Measurements from ENCODE around the gene EGFR.

The EGFR gene

GRCh38 chr7:55172161-55172560 lies 153.3 kb downstream of the EGFR start:
- H3K27me3 Mint-ChIP-seq = no peaks in the 10 kb centered on the region
- no peaks in the 10 kb centered on the region for H3K4me1 Mint-ChIP-seq (ENCODE audit: low read depth)
- H3K9me3 Mint-ChIP-seq = peaks cover 1% of the 10 kb centered on the region
- no peaks in the 10 kb centered on the region for H3K36me3 Mint-ChIP-seq (ENCODE audit: low read depth)
- no peak overlapping the region for H3K4me3 Mint-ChIP-seq
- H3K27ac Mint-ChIP-seq = no peak overlapping the region
- intact Hi-C loops (cut with micrococcal nuclease) = no loop called here

- Mint-ChIP-seq H3K9me3 (no peaks in the 10 kb centered on the region), H3K36me3 (ENCODE audit: low read depth) (no peaks in the 10 kb centered on the region), H3K4me1 (ENCODE audit: low read depth) (no peaks in the 10 kb centered on the region), H3K4me3 (no peak overlapping the region), H3K27ac (no peak overlapping the region), H3K27me3 (no peaks in the 10 kb centered on the region)
- intact Hi-C loops (cut with micrococcal nuclease) = no loop called here
Observed at GRCh38 chr7:55172881-55173609, 154.2 kb downstream of the EGFR start.

- H3K4me3 Mint-ChIP-seq = no peak overlapping the region
Observed at GRCh38 chr7:55173671-55174070, 154.9 kb downstream of the EGFR start.

GRCh38 chr7:55174456-55174855 lies 155.6 kb downstream of the EGFR start:
- Mint-ChIP-seq H3K4me3 (no peak overlapping the region), H3K9me3 (no peaks in the 10 kb centered on the region), H3K27ac (no peak overlapping the region), H3K4me1 (ENCODE audit: low read depth) (no peaks in the 10 kb centered on the region), H3K27me3 (no peaks in the 10 kb centered on the region), H3K36me3 (ENCODE audit: low read depth) (no peaks in the 10 kb centered on the region)
- intact Hi-C loops (cut with micrococcal nuclease) = no loop called here

More at GRCh38 chr7:55173671-55174070, 154.9 kb downstream of the EGFR start:
- Mint-ChIP-seq H3K36me3 (ENCODE audit: low read depth) (no peaks in the 10 kb centered on the region), H3K9me3 (no peaks in the 10 kb centered on the region), H3K4me1 (ENCODE audit: low read depth) (no peaks in the 10 kb centered on the region), H3K27ac (no peak overlapping the region), H3K27me3 (no peaks in the 10 kb centered on the region)
- intact Hi-C loops (cut with micrococcal nuclease) = no loop called here

GRCh38 chr7:55174856-55175255 lies 156.0 kb downstream of the EGFR start:
- Mint-ChIP-seq H3K4me3 (no peak overlapping the region), H3K4me1 (ENCODE audit: low read depth) (no peaks in the 10 kb centered on the region), H3K27me3 (no peaks in the 10 kb centered on the region), H3K27ac (no peak overlapping the region), H3K36me3 (ENCODE audit: low read depth) (no peaks in the 10 kb centered on the region), H3K9me3 (no peaks in the 10 kb centered on the region)
- intact Hi-C loops (cut with micrococcal nuclease) = no loop called here

- H3K4me3 Mint-ChIP-seq = no peak overlapping the region
- H3K9me3 Mint-ChIP-seq = no peaks in the 10 kb centered on the region
- no peaks in the 10 kb centered on the region for H3K36me3 Mint-ChIP-seq (ENCODE audit: low read depth)
- intact Hi-C loops (cut with micrococcal nuclease) = no loop called here
- no peaks in the 10 kb centered on the region for H3K27me3 Mint-ChIP-seq
- no peak overlapping the region for H3K27ac Mint-ChIP-seq
- H3K4me1 Mint-ChIP-seq (ENCODE audit: low read depth) = no peaks in the 10 kb centered on the region
Observed at GRCh38 chr7:55177068-55177530, 158.3 kb downstream of the EGFR start.

- Mint-ChIP-seq H3K27ac (no peak overlapping the region), H3K36me3 (ENCODE audit: low read depth) (no peaks in the 10 kb centered on the region), H3K4me1 (ENCODE audit: low read depth) (no peaks in the 10 kb centered on the region), H3K4me3 (no peak overlapping the region), H3K9me3 (no peaks in the 10 kb centered on the region), H3K27me3 (no peaks in the 10 kb centered on the region)
- intact Hi-C loops (cut with micrococcal nuclease) = no loop called here
Observed at GRCh38 chr7:55177589-55178261, 158.9 kb downstream of the EGFR start.

- Mint-ChIP-seq H3K36me3 (ENCODE audit: low read depth) (no peaks in the 10 kb centered on the region), H3K27me3 (no peaks in the 10 kb centered on the region)
- intact Hi-C loops (cut with micrococcal nuclease) = no loop called here
Observed at GRCh38 chr7:55178292-55178862, 159.6 kb downstream of the EGFR start.

GRCh38 chr7:55178863-55179773 lies 160.3 kb downstream of the EGFR start:
- Mint-ChIP-seq H3K27ac (no peak overlapping the region), H3K9me3 (no peaks in the 10 kb centered on the region), H3K4me1 (ENCODE audit: low read depth) (no peaks in the 10 kb centered on the region), H3K27me3 (no peaks in the 10 kb centered on the region), H3K36me3 (ENCODE audit: low read depth) (no peaks in the 10 kb centered on the region), H3K4me3 (no peak overlapping the region)
- intact Hi-C loops (cut with micrococcal nuclease) = no loop called here

More at GRCh38 chr7:55178292-55178862, 159.6 kb downstream of the EGFR start:
- H3K9me3 Mint-ChIP-seq = no peaks in the 10 kb centered on the region
- H3K4me1 Mint-ChIP-seq (ENCODE audit: low read depth) = no peaks in the 10 kb centered on the region
- H3K4me3 Mint-ChIP-seq = no peak overlapping the region
- H3K27ac Mint-ChIP-seq = no peak overlapping the region

GRCh38 chr7:55179931-55180682 lies 161.3 kb downstream of the EGFR start:
- intact Hi-C loops (cut with micrococcal nuclease) = no loop called here
- no peaks in the 10 kb centered on the region for H3K4me1 Mint-ChIP-seq (ENCODE audit: low read depth)
- no peaks in the 10 kb centered on the region for H3K9me3 Mint-ChIP-seq
- no peaks in the 10 kb centered on the region for H3K27me3 Mint-ChIP-seq
- no peak overlapping the region for H3K4me3 Mint-ChIP-seq
- no peaks in the 10 kb centered on the region for H3K36me3 Mint-ChIP-seq (ENCODE audit: low read depth)
- no peak overlapping the region for H3K27ac Mint-ChIP-seq

- H3K36me3 Mint-ChIP-seq (ENCODE audit: low read depth) = no peaks in the 10 kb centered on the region
- no peaks in the 10 kb centered on the region for H3K9me3 Mint-ChIP-seq
- intact Hi-C loops (cut with micrococcal nuclease) = no loop called here
- H3K27ac Mint-ChIP-seq = no peak overlapping the region
- no peaks in the 10 kb centered on the region for H3K27me3 Mint-ChIP-seq
- H3K4me3 Mint-ChIP-seq = no peak overlapping the region
- H3K4me1 Mint-ChIP-seq (ENCODE audit: low read depth) = no peaks in the 10 kb centered on the region
Observed at GRCh38 chr7:55180963-55181542, 162.2 kb downstream of the EGFR start.

- intact Hi-C loops (cut with micrococcal nuclease) = no loop called here
- Mint-ChIP-seq H3K36me3 (ENCODE audit: low read depth) (no peaks in the 10 kb centered on the region), H3K27me3 (no peaks in the 10 kb centered on the region)
Observed at GRCh38 chr7:55181762-55182161, 162.9 kb downstream of the EGFR start.

GRCh38 chr7:55183897-55184296 lies 165.1 kb downstream of the EGFR start:
- no peaks in the 10 kb centered on the region for H3K4me1 Mint-ChIP-seq (ENCODE audit: low read depth)
- no peaks in the 10 kb centered on the region for H3K9me3 Mint-ChIP-seq
- H3K27ac Mint-ChIP-seq = no peak overlapping the region
- H3K4me3 Mint-ChIP-seq = no peak overlapping the region
- no peaks in the 10 kb centered on the region for H3K36me3 Mint-ChIP-seq (ENCODE audit: low read depth)
- intact Hi-C loops (cut with micrococcal nuclease) = no loop called here
- no peaks in the 10 kb centered on the region for H3K27me3 Mint-ChIP-seq

More at GRCh38 chr7:55181762-55182161, 162.9 kb downstream of the EGFR start:
- no peaks in the 10 kb centered on the region for H3K4me1 Mint-ChIP-seq (ENCODE audit: low read depth)
- H3K9me3 Mint-ChIP-seq = no peaks in the 10 kb centered on the region
- no peak overlapping the region for H3K27ac Mint-ChIP-seq
- no peak overlapping the region for H3K4me3 Mint-ChIP-seq

Data from dendritic cell treated with granulocyte-macrophage colony-stimulating factor and Interleukin-4, amounts not matched to agents 40 ng/mL and 50 ng/mL, for 4 days (primary cell).